Measurements from ENCODE around the gene KCNMB3. TPM values are rescaled to one million over a fixed set of nuclear protein-coding genes. Genes with fewer than 3 reads are reported as not detected.

KCNMB3 gene
- total RNA-seq, 1 donor from 2014 or later, result 0.75 TPM

- H3K9me3 ChIP-seq (ENCODE audit: insufficient read depth, low read depth, low read length), result no peaks in the 10 kb centered on the region
- no peak overlapping the region for H3K4me3 ChIP-seq (ENCODE audit: insufficient read depth, low read depth, low read length)
- no peak overlapping the region for H3K4me2 ChIP-seq (ENCODE audit: low read length)
- H3K4me1 Mint-ChIP-seq (ENCODE audit: low read depth, unreplicated experiment), result peaks cover 9% of the 10 kb centered on the region
- H3K9me3 Mint-ChIP-seq (ENCODE audit: unreplicated experiment), result no peaks in the 10 kb centered on the region
- no peak for TF ChIP-seq EZH2 (IDR thresholded peaks at IDR 0.05; ENCODE audit: insufficient read depth, low read length)
- TF ChIP-seq CTCF (IDR thresholded peaks at IDR 0.05; ENCODE audit: insufficient read depth, low read depth, low read length), result no peak
- DNase-seq (ENCODE audit: low read depth), result no peak
- no peaks in the 10 kb centered on the region for H3K27me3 ChIP-seq (ENCODE audit: insufficient read depth, low read length)
- no peak overlapping the region for H3K9ac ChIP-seq (ENCODE audit: low read length)
- H3K27ac ChIP-seq (ENCODE audit: low read depth, low read length), result no peak overlapping the region
- no peaks in the 10 kb centered on the region for H3K4me1 ChIP-seq (ENCODE audit: insufficient read depth, low read length)
- peaks cover 18% of the 10 kb centered on the region for H3K36me3 Mint-ChIP-seq (ENCODE audit: low read depth, unreplicated experiment)
- FAIRE-seq, result no peak
- H4K20me1 ChIP-seq (ENCODE audit: insufficient read depth, low read length), result no peaks in the 10 kb centered on the region
- no peaks in the 10 kb centered on the region for H3K79me2 ChIP-seq (ENCODE audit: insufficient read depth, low read length)
- H2AFZ ChIP-seq (ENCODE audit: low read depth, low read length), result no peak overlapping the region
- no peak overlapping the region for H3K4me3 Mint-ChIP-seq (ENCODE audit: unreplicated experiment)
- H3K27me3 Mint-ChIP-seq (ENCODE audit: low read depth, unreplicated experiment), result no peaks in the 10 kb centered on the region
- H3K27ac Mint-ChIP-seq (ENCODE audit: unreplicated experiment), result no peak overlapping the region
- peaks cover 16% of the 10 kb centered on the region for H3K36me3 ChIP-seq (ENCODE audit: insufficient read depth, low read length)
These were observed 21.7 kb downstream of the KCNMB3 start for GRCh38 chr3:179229177-179229576.

- no peak for TF ChIP-seq EZH2 (IDR thresholded peaks at IDR 0.05; ENCODE audit: insufficient read depth, low read length)
- no peak for TF ChIP-seq CTCF (IDR thresholded peaks at IDR 0.05; ENCODE audit: insufficient read depth, low read depth, low read length)
- Histone ChIP-seq H3K4me1 (ENCODE audit: insufficient read depth, low read length) (no peaks in the 10 kb centered on the region), H3K4me3 (ENCODE audit: insufficient read depth, low read depth, low read length) (no peak overlapping the region), H3K79me2 (ENCODE audit: insufficient read depth, low read length) (no peaks in the 10 kb centered on the region), H3K9ac (ENCODE audit: low read length) (no peak overlapping the region), H2AFZ (ENCODE audit: low read depth, low read length) (no peak overlapping the region), H3K4me2 (ENCODE audit: low read length) (no peak overlapping the region), H3K36me3 (ENCODE audit: insufficient read depth, low read length) (peaks cover 11% of the 10 kb centered on the region), H3K9me3 (ENCODE audit: insufficient read depth, low read depth, low read length) (no peaks in the 10 kb centered on the region), H4K20me1 (ENCODE audit: insufficient read depth, low read length) (no peaks in the 10 kb centered on the region), H3K27ac (ENCODE audit: low read depth, low read length) (no peak overlapping the region), H3K27me3 (ENCODE audit: insufficient read depth, low read length) (no peaks in the 10 kb centered on the region)
- Mint-ChIP-seq H3K9me3 (ENCODE audit: unreplicated experiment) (no peaks in the 10 kb centered on the region), H3K4me3 (ENCODE audit: unreplicated experiment) (no peak overlapping the region), H3K36me3 (ENCODE audit: low read depth, unreplicated experiment) (peaks cover 17% of the 10 kb centered on the region), H3K4me1 (ENCODE audit: low read depth, unreplicated experiment) (peaks cover 5% of the 10 kb centered on the region), H3K27ac (ENCODE audit: unreplicated experiment) (no peak overlapping the region), H3K27me3 (ENCODE audit: low read depth, unreplicated experiment) (no peaks in the 10 kb centered on the region)
- DNase-seq (ENCODE audit: low read depth), result peak; percentile 33
- no peak for FAIRE-seq
These were observed 23.6 kb downstream of the KCNMB3 start for GRCh38 chr3:179227349-179227748.

- no peak overlapping the region for H3K9ac ChIP-seq (ENCODE audit: low read length)
- no peaks in the 10 kb centered on the region for H3K27me3 Mint-ChIP-seq (ENCODE audit: low read depth, unreplicated experiment)
- no peaks in the 10 kb centered on the region for H3K79me2 ChIP-seq (ENCODE audit: insufficient read depth, low read length)
- H4K20me1 ChIP-seq (ENCODE audit: insufficient read depth, low read length), result no peaks in the 10 kb centered on the region
- TF ChIP-seq CTCF (IDR thresholded peaks at IDR 0.05; ENCODE audit: insufficient read depth, low read depth, low read length) (no peak), EZH2 (IDR thresholded peaks at IDR 0.05; ENCODE audit: insufficient read depth, low read length) (no peak)
- H3K4me3 ChIP-seq (ENCODE audit: insufficient read depth, low read depth, low read length), result no peak overlapping the region
- FAIRE-seq (no peak), DNase-seq (ENCODE audit: low read depth) (no peak)
- H3K4me1 Mint-ChIP-seq (ENCODE audit: low read depth, unreplicated experiment), result peaks cover 5% of the 10 kb centered on the region
- H3K9me3 ChIP-seq (ENCODE audit: insufficient read depth, low read depth, low read length), result no peaks in the 10 kb centered on the region
- no peak overlapping the region for H2AFZ ChIP-seq (ENCODE audit: low read depth, low read length)
- H3K36me3 ChIP-seq (ENCODE audit: insufficient read depth, low read length), result peaks cover 3% of the 10 kb centered on the region
- H3K4me2 ChIP-seq (ENCODE audit: low read length), result no peak overlapping the region
- H3K27me3 ChIP-seq (ENCODE audit: insufficient read depth, low read length), result no peaks in the 10 kb centered on the region
- H3K27ac ChIP-seq (ENCODE audit: low read depth, low read length), result no peak overlapping the region
- H3K4me1 ChIP-seq (ENCODE audit: insufficient read depth, low read length), result no peaks in the 10 kb centered on the region
- H3K4me3 Mint-ChIP-seq (ENCODE audit: unreplicated experiment), result no peak overlapping the region
- peaks cover 2% of the 10 kb centered on the region for H3K36me3 Mint-ChIP-seq (ENCODE audit: low read depth, unreplicated experiment)
- no peak overlapping the region for H3K27ac Mint-ChIP-seq (ENCODE audit: unreplicated experiment)
- no peaks in the 10 kb centered on the region for H3K9me3 Mint-ChIP-seq (ENCODE audit: unreplicated experiment)
These were observed 26.3 kb downstream of the KCNMB3 start for GRCh38 chr3:179224584-179224983.

Data from astrocyte (in vitro differentiated cells and primary cell).